ENCODE results near the gene PPP1R13B. TPM values are rescaled to one million over a fixed set of nuclear protein-coding genes. Genes with fewer than 3 reads are reported as not detected.
A peak's percentile ranks its signal among the peaks of the same experiment; 100 is the strongest.

The PPP1R13B gene
- total and polyA plus RNA-seq, 8 donors: 20.9 to 33.9 (median 26.9) TPM

DNA sequence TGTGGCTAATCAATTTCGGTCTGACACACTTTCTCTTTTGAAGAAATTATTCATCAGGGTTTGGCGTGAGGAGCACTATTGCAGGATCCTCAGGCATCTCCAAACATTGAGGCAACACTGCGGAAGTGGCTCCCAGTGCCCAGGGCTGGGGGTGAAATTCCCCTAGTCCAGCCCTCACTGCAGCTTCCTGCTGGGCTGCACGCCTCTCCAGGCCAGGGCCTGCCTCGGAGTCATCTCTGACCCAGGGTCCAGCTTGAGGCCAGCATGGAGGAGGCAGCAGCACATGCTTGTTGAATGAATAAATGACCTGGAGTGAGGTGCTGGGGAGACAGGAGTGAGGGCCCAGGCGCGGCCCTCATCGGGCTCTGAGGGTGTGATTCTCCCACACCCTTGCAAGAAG lies 44.9 kb upstream of the PPP1R13B start:
- Histone ChIP-seq H3K9me3 (no peaks in the 10 kb centered on the region), H3K4me1 (peaks cover 30 to 45% (median 39%) of the 10 kb centered on the region in 3 donors), H3K4me3 (no peak overlapping the region), H3K36me3 (no peaks in the 10 kb centered on the region), H3K27me3 (no peaks in the 10 kb centered on the region), H3K27ac (peak overlapping the region; percentile 80 to 89 (median 86))
- 76 to 80% methylated on average over 8 of the region's 8 CpGs for WGBS, 2 donors
- DNase-seq (peak in 1 of 6 donors; percentile 45), FAIRE-seq (no peak), ATAC-seq (no peak)
- intact Hi-C loops (cut with DNase I): loop anchor here in 1 of 3 donors (10.0 kb wide), 1 partner anchor 47 kb away; the partner anchor contains the start of gene PPP1R13B
- TF ChIP-seq, protein P1, sequence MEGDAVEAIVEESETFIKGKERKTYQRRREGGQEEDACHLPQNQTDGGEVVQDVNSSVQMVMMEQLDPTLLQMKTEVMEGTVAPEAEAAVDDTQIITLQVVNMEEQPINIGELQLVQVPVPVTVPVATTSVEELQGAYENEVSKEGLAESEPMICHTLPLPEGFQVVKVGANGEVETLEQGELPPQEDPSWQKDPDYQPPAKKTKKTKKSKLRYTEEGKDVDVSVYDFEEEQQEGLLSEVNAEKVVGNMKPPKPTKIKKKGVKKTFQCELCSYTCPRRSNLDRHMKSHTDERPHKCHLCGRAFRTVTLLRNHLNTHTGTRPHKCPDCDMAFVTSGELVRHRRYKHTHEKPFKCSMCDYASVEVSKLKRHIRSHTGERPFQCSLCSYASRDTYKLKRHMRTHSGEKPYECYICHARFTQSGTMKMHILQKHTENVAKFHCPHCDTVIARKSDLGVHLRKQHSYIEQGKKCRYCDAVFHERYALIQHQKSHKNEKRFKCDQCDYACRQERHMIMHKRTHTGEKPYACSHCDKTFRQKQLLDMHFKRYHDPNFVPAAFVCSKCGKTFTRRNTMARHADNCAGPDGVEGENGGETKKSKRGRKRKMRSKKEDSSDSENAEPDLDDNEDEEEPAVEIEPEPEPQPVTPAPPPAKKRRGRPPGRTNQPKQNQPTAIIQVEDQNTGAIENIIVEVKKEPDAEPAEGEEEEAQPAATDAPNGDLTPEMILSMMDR (IDR thresholded peaks at IDR 0.05): no peak

DNA sequence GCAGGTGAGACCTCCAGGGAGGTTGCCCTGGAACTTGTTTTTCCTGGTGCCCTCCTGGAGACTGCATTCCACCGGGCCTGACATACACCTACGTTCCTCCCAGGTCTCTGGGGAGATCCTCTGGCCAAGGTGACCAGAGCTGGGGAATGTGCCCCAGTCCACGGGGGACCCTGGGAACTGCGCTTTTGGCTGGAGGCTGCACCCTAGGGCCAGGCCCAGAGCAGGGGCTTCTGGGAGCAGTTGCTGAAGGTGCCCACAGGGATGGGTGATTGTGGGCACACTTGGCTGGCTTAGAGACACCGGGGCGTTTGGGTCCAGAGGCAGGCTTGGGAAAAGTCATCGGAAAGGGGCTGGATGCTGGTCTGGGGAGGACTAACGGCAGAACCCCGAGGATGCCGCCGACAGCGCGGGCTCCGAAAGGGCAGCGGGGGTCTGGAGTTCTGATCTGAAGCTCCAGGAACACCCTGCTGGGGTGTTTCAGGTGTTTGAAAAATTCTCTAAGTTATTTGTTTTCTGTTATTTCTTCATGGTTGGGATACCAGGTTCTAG lies 44.4 kb upstream of the PPP1R13B start:
- no peak for DNase-seq
- intact Hi-C loops (cut with DNase I): loop anchor here in 1 of 3 donors (10.0 kb wide), 1 partner anchor 47 kb away; the partner anchor contains the start of gene PPP1R13B
- no peaks in the 10 kb centered on the region for H3K36me3 ChIP-seq
- no peak for FAIRE-seq
- H3K4me1 ChIP-seq: peaks cover 28 to 44% (median 34%) of the 10 kb centered on the region in 3 donors
- H3K27ac ChIP-seq: peak overlapping the region; percentile 80 to 89 (median 86)
- H3K9me3 ChIP-seq: no peaks in the 10 kb centered on the region
- peak in 1 of 4 donors; percentile 36 for ATAC-seq
- TF ChIP-seq, protein P1 (IDR thresholded peaks at IDR 0.05): no peak
- 73 to 75% methylated on average over 15 of the region's 15 CpGs for whole genome bisulfite sequencing, 2 donors
- H3K4me3 ChIP-seq: no peak overlapping the region
- no peaks in the 10 kb centered on the region for H3K27me3 ChIP-seq

DNA sequence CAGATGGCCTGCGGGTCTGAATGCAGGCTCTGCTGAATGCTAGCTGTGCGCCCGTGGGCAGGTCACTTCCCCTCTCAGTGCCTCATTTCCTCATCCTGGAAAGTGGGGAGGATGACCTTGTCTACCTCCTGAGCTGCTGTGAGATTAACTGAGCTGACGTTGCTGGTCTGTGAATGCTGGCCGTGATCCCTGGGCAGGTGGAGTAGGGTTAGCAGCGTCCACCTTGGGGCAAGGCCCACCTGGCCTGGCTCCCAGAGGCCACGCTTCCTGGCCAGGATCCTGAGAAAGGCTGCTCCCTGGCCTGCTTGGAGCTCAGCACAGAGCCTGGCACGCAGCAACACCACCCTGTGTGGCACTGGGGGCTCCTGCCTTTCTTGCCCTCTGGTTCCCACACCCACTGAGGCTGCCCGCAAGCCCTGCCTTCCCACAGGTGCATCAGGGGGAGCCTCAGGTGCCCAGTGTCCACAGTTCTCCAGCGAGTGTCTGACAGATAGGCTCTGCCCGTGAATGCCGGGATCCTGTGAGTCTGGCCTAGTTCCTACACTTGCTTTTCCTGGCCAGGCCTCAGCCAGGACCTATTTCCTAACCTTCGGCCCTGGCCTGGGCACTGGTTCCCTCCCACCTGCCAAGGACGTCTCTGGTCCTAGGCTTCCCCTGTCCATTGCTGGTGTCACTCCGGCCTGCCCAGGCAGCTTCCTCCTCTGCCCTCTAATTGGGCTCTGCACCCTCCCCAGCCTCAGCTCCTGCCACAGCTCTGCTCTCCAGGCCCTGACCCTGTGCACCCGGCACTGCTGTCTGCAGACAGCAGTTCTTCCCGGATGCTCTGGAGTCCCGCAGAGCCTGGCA lies 43.7 kb upstream of the PPP1R13B start:
- FAIRE-seq (no peak), ATAC-seq (peak; percentile 74 to 84 (median 78)), DNase-seq (peak; percentile 85 to 95 (median 90))
- Histone ChIP-seq H3K4me3 (no peak overlapping the region), H3K36me3 (no peaks in the 10 kb centered on the region), H3K27me3 (no peaks in the 10 kb centered on the region), H3K4me1 (peaks cover 28 to 42% (median 32%) of the 10 kb centered on the region in 3 donors), H3K27ac (peak overlapping the region; percentile 80 to 89 (median 86)), H3K9me3 (no peaks in the 10 kb centered on the region)
- intact Hi-C loops (cut with DNase I): loop anchor here in 1 of 3 donors (10.0 kb wide), 1 partner anchor 46 kb away; the partner anchor contains the start of gene PPP1R13B
- TF ChIP-seq, protein P1 (IDR thresholded peaks at IDR 0.05): no peak
- WGBS, 2 donors: 18 to 23% methylated on average over 18 of the region's 18 CpGs

DNA sequence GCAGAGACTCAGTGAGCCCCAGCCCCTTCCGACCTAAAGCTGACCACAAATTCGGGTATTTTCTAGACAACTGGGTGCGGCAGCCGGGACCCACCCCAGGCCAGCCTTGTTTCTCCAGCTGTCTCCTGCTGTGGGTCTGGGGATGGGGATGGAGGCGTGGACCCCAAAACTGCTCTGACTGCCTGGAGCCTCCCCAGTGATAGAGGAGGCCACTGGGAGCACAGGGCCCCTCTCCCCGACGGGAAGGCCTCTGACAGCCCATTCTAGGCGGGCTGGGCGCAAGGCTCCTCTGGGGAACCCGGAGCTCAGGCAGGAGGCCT lies 42.6 kb upstream of the PPP1R13B start:
- TF ChIP-seq, protein P1 (IDR thresholded peaks at IDR 0.05): no peak
- Histone ChIP-seq H3K9me3 (no peaks in the 10 kb centered on the region), H3K4me1 (peaks cover 28 to 42% (median 29%) of the 10 kb centered on the region in 3 donors), H3K27ac (peak overlapping the region; percentile 80 to 89 (median 86)), H3K27me3 (no peaks in the 10 kb centered on the region), H3K4me3 (no peak overlapping the region), H3K36me3 (no peaks in the 10 kb centered on the region)
- DNase-seq (no peak), ATAC-seq (no peak), FAIRE-seq (no peak)
- intact Hi-C loops (cut with DNase I): loop anchor here in 1 of 3 donors (10.0 kb wide), 1 partner anchor 45 kb away; the partner anchor contains the start of gene PPP1R13B
- 90 to 93% methylated on average over 10 of the region's 10 CpGs for WGBS, 2 donors
